Activated T-cell treated with anti-CD3 and anti-CD28 coated beads, Interleukin-2, amount 50 U/mL, for 72 hours (primary cell): ENCODE results near the gene PINK1. TPM values are rescaled to one million over a fixed set of nuclear protein-coding genes. Genes with fewer than 3 reads are reported as not detected.

Experiments
- ATAC-seq, 2 donors: fragments of 150-1000 bp; cut with Tn5 transposase; replicated peaks in 1 of 2; 2 replicates each; pipeline ENCODE4 v1.10.0; 2021; ENCODE audit warnings: moderate library complexity in 2 of 2, mild to moderate bottlenecking in 1 of 2
- DNase-seq, 2 donors: peaks; one replicate each; pipeline ENCODE4 v3.0.0; 2021 to 2022; ENCODE audit warnings: mixed read lengths in 1 of 2
- H3K27ac Mint-ChIP-seq: one replicate; pipeline ENCODE4 v1.8.0; 2022; ENCODE audit warnings: mild to moderate bottlenecking, moderate library complexity, mixed read lengths
- H3K27me3 Mint-ChIP-seq: one replicate; pipeline ENCODE4 v1.8.0; 2022; ENCODE audit warnings: low read depth, mixed read lengths
- H3K36me3 Mint-ChIP-seq, 2 donors: one replicate each; pipeline ENCODE4 v1.8.0; 2022; ENCODE audit warnings: mixed read lengths in 2 of 2, mild to moderate bottlenecking in 1 of 2; ENCODE audit not compliant: insufficient read depth in 2 of 2
- H3K4me1 Mint-ChIP-seq: one replicate; pipeline ENCODE4 v1.8.0; 2022; ENCODE audit warnings: low read depth, mixed read lengths
- H3K4me3 Mint-ChIP-seq, 2 donors: one replicate each; pipeline ENCODE4 v1.8.0; 2022; ENCODE audit warnings: mild to moderate bottlenecking in 2 of 2, mixed read lengths in 2 of 2, moderate library complexity in 2 of 2
- H3K9me3 Mint-ChIP-seq, 2 donors: one replicate each; pipeline ENCODE4 v1.8.0; 2022; ENCODE audit warnings: mixed read lengths in 2 of 2
- total RNA-seq, 2 donors: library from RNA; stranded (reverse); gene quantifications; one replicate each; pipeline ENCODE4 v1.2.3, GENCODE V29; 2022

Gene PINK1
- total RNA-seq, 2 donors from 2014 or later, result 8.3 to 9.0 TPM

GRCh38 chr1:20640183-20640597, 6.9 kb downstream of the PINK1 start:
- H3K9me3 Mint-ChIP-seq, result no peaks in the 10 kb centered on the region
- peak overlapping the region; percentile 43 for H3K27ac Mint-ChIP-seq
- DNase-seq (peak; percentile 55 to 64), ATAC-seq (peak; percentile 73 to 74)
- no peaks in the 10 kb centered on the region for H3K27me3 Mint-ChIP-seq
- peaks cover under 1% of the 10 kb centered on the region for H3K4me1 Mint-ChIP-seq
- H3K36me3 Mint-ChIP-seq, result no peaks in the 10 kb centered on the region
- no peak overlapping the region for H3K4me3 Mint-ChIP-seq

- Mint-ChIP-seq H3K27ac (no peak overlapping the region), H3K4me3 (no peak overlapping the region), H3K9me3 (no peaks in the 10 kb centered on the region), H3K36me3 (no peaks in the 10 kb centered on the region), H3K27me3 (no peaks in the 10 kb centered on the region), H3K4me1 (no peaks in the 10 kb centered on the region)
- no peak for DNase-seq
- no peak for ATAC-seq
These were observed 8.7 kb downstream of the PINK1 start for GRCh38 chr1:20641975-20642374.

DNA sequence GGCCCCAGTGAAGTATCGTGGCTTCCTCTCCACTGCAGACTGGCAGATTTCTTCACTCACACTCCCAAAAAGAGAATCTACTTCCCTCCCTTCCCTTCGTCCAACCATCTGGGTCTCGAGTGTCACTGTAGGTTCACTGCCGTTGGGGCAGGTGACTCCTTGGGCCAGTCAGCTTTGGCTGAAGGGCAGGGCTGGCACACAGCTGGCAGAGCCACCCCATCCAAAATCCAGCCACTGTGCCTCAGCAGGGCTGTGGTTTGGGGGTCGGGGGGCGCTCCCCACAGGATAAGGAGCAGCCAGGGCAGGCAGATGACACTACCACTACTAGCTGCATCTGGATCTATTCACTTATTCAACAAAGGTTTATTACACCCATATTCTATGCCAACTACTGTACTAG, 9.8 kb downstream of the PINK1 start:
- DNase-seq, result no peak
- Mint-ChIP-seq H3K36me3 (no peaks in the 10 kb centered on the region), H3K4me3 (no peak overlapping the region), H3K27ac (no peak overlapping the region), H3K9me3 (no peaks in the 10 kb centered on the region), H3K27me3 (no peaks in the 10 kb centered on the region), H3K4me1 (no peaks in the 10 kb centered on the region)
- ATAC-seq, result no peak

DNA sequence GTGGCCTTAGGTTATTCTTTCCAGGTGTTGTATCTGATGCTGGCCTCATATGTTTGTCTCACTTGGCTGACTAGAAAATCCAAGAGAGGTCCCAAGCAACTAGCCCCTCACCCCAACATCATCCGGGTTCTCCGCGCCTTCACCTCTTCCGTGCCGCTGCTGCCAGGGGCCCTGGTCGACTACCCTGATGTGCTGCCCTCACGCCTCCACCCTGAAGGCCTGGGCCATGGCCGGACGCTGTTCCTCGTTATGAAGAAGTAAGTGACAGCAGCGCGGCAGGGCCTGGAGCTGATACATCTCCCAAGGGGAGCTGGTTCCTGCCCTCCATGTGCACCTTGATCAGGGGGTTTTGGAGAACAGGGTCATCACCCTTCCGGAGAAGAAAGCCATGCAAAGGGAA, 11.2 kb downstream of the PINK1 start:
- Mint-ChIP-seq H3K9me3 (no peaks in the 10 kb centered on the region), H3K27me3 (no peaks in the 10 kb centered on the region), H3K4me1 (no peaks in the 10 kb centered on the region), H3K4me3 (no peak overlapping the region), H3K36me3 (peaks cover 0 to 2% of the 10 kb centered on the region in 2 donors), H3K27ac (no peak overlapping the region)
- DNase-seq, result no peak
- no peak for ATAC-seq

GRCh38 chr1:20645414-20645813, 12.2 kb downstream of the PINK1 start:
- Mint-ChIP-seq H3K4me3 (no peak overlapping the region), H3K27me3 (no peaks in the 10 kb centered on the region), H3K36me3 (peaks cover 0 to 5% of the 10 kb centered on the region in 2 donors), H3K4me1 (no peaks in the 10 kb centered on the region), H3K27ac (no peak overlapping the region), H3K9me3 (no peaks in the 10 kb centered on the region)
- DNase-seq (no peak), ATAC-seq (no peak)

- H3K4me3 Mint-ChIP-seq, result no peak overlapping the region
- H3K27me3 Mint-ChIP-seq, result no peaks in the 10 kb centered on the region
- no peak for ATAC-seq
- H3K4me1 Mint-ChIP-seq, result no peaks in the 10 kb centered on the region
- no peaks in the 10 kb centered on the region for H3K9me3 Mint-ChIP-seq
- no peak overlapping the region for H3K27ac Mint-ChIP-seq
- DNase-seq, result no peak
- peaks cover 2 to 8% of the 10 kb centered on the region in 2 donors for H3K36me3 Mint-ChIP-seq
These were observed 15.2 kb downstream of the PINK1 start for GRCh38 chr1:20648438-20648837.

GRCh38 chr1:20648946-20649345, 15.7 kb downstream of the PINK1 start:
- no peak overlapping the region for H3K27ac Mint-ChIP-seq
- H3K4me3 Mint-ChIP-seq, result no peak overlapping the region
- no peaks in the 10 kb centered on the region for H3K9me3 Mint-ChIP-seq
- no peak for ATAC-seq
- DNase-seq, result no peak
- peaks cover 2 to 8% of the 10 kb centered on the region in 2 donors for H3K36me3 Mint-ChIP-seq
- no peaks in the 10 kb centered on the region for H3K4me1 Mint-ChIP-seq
- no peaks in the 10 kb centered on the region for H3K27me3 Mint-ChIP-seq

- Mint-ChIP-seq H3K4me1 (peaks cover 6% of the 10 kb centered on the region), H3K27ac (no peak overlapping the region), H3K4me3 (no peak overlapping the region), H3K9me3 (no peaks in the 10 kb centered on the region), H3K27me3 (no peaks in the 10 kb centered on the region), H3K36me3 (peaks cover 7 to 17% of the 10 kb centered on the region in 2 donors)
- no peak for DNase-seq
- ATAC-seq, result no peak
These were observed 19.0 kb downstream of the PINK1 start for GRCh38 chr1:20652300-20652699.

GRCh38 chr1:20654104-20654690, 20.9 kb downstream of the PINK1 start:
- H3K36me3 Mint-ChIP-seq, result peaks cover 8 to 17% of the 10 kb centered on the region in 2 donors
- no peak overlapping the region for H3K4me3 Mint-ChIP-seq
- H3K4me1 Mint-ChIP-seq, result peaks cover 24% of the 10 kb centered on the region
- H3K27ac Mint-ChIP-seq, result no peak overlapping the region
- DNase-seq (no peak), ATAC-seq (no peak)
- H3K9me3 Mint-ChIP-seq, result no peaks in the 10 kb centered on the region
- no peaks in the 10 kb centered on the region for H3K27me3 Mint-ChIP-seq

DNA sequence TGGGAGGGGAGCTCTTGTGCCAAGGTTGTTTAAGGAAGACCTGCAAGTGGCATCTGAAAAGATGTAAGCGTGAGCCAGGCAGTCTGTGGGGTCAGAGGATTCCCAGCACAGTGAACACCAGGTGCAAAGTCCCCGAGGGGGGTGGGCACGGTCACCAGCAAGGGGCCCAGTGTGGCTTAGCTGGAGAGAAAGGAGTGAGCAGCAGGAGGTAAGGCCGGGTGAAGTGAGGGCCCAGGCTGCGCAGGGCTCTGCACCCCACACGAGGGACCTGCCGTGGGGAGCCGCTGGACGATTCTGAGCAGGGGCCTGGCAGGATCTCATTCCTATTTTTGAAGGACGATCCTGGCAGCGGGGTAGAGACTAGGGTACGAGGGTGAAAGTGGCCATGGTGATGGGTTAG, 23.8 kb downstream of the PINK1 start:
- ATAC-seq (no peak), DNase-seq (no peak)
- peaks cover 16 to 17% of the 10 kb centered on the region in 2 donors for H3K36me3 Mint-ChIP-seq
- no peaks in the 10 kb centered on the region for H3K27me3 Mint-ChIP-seq
- no peak overlapping the region for H3K4me3 Mint-ChIP-seq
- peaks cover 42% of the 10 kb centered on the region for H3K4me1 Mint-ChIP-seq
- peak overlapping the region; percentile 80 for H3K27ac Mint-ChIP-seq
- H3K9me3 Mint-ChIP-seq, result no peaks in the 10 kb centered on the region

GRCh38 chr1:20658166-20658915, 25.1 kb downstream of the PINK1 start:
- Mint-ChIP-seq H3K4me3 (peak overlapping the region; percentile 88 to 99), H3K4me1 (peaks cover 51% of the 10 kb centered on the region), H3K27ac (peak overlapping the region; percentile 92), H3K27me3 (no peaks in the 10 kb centered on the region), H3K36me3 (peaks cover 14 to 16% of the 10 kb centered on the region in 2 donors), H3K9me3 (no peaks in the 10 kb centered on the region)
- ATAC-seq, result no peak
- no peak for DNase-seq

DNA sequence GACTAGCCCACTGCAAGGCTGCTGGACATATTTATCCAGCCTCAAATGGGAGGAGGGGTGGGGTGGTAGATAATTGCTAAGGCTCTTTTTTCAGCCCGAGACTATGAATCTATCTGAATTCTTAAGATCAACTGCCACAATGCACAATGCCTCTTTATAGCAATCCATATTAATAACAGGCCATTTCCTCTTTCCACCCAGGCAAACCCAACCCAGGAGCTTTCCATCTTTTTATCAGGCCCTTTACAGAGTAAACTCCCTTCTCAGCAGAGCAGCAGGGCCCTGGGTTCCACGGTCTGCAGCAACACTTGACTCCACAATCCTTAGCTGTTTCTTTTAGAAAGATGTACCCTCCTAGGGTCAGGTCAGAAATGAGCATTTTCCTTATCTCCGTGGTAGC, 27.1 kb downstream of the PINK1 start:
- Mint-ChIP-seq H3K27me3 (no peaks in the 10 kb centered on the region), H3K27ac (peak overlapping the region; percentile 86), H3K9me3 (no peaks in the 10 kb centered on the region), H3K4me3 (peak overlapping the region; percentile 88 to 99), H3K36me3 (peaks cover 11 to 16% of the 10 kb centered on the region in 2 donors), H3K4me1 (peaks cover 51% of the 10 kb centered on the region)
- DNase-seq, result no peak
- no peak for ATAC-seq

GRCh38 chr1:20660847-20661206, 27.6 kb downstream of the PINK1 start:
- Mint-ChIP-seq H3K27ac (peak overlapping the region; percentile 86), H3K36me3 (peaks cover 11 to 16% of the 10 kb centered on the region in 2 donors), H3K9me3 (no peaks in the 10 kb centered on the region), H3K27me3 (no peaks in the 10 kb centered on the region), H3K4me3 (peak overlapping the region; percentile 88 to 99), H3K4me1 (peaks cover 51% of the 10 kb centered on the region)
- ATAC-seq, result peak; percentile 0
- DNase-seq, result peak; percentile 15 to 25
